A549 treated with CpdA at 1 μM for 4 hours (cell line): ENCODE measurements around the gene DECR2. TPM values are rescaled to one million over a fixed set of nuclear protein-coding genes. Genes with fewer than 3 reads are reported as not detected.

ENCODE experiments used
- total RNA-seq: library from RNA; stranded (reverse); fragments of 200-300 nt; extraction: Qiagen RNA extraction; gene quantifications from 5 replicates; pipeline ENCODE4 v1.2.3, GENCODE V29; 2022; ENCODE audit warnings: low read depth

The DECR2 gene
- total RNA-seq = 19.3 to 29.5 TPM (median 28.7 TPM) in 5 replicates

GRCh38 chr16:401468-402348 lies at the start of gene DECR2:
Gene DECR2, plus strand, starts transcription at chr16:401885. Its CDS starts 79 bp downstream, at chr16:401964.

GRCh38 chr16:352547-353403 lies 48.9 kb upstream of the DECR2 start, which contains the start of gene AXIN1:
Gene AXIN1, minus strand, starts transcription at chr16:352723. Its CDS starts 5,698 bp downstream, at chr16:347025.

GRCh38 chr16:370443-370842 lies 31.2 kb upstream of the DECR2 start, which contains the start of gene MRPL28:
Gene MRPL28, minus strand, starts transcription at chr16:370538. Its CDS starts 320 bp downstream, at chr16:370218.

GRCh38 chr16:381789-382717 lies 19.6 kb upstream of the DECR2 start, which contains the start of gene PGAP6:
Gene PGAP6, minus strand, starts transcription at chr16:381978. Its CDS starts 157 bp downstream, at chr16:381821.

GRCh38 chr16:397135-397661 lies 4.5 kb upstream of the DECR2 start, which contains the start of gene NME4:
Gene NME4, plus strand, starts transcription at chr16:397199. Its CDS starts 24 bp downstream, at chr16:397223.

GRCh38 chr16:425082-425718 lies 23.5 kb downstream of the DECR2 start, which contains the start of gene RAB11FIP3:
Gene RAB11FIP3, plus strand, starts transcription at chr16:425649. Its CDS starts 358 bp downstream, at chr16:426007.

Other genes starting within 250 kb of the DECR2 start
- gene HBZ, start 249.2 kb upstream of the DECR2 start, total RNA-seq = 0.13 TPM in 1 of 5 replicates, not detected in the others
- gene HBM, start 235.9 kb upstream of the DECR2 start, total RNA-seq = not detected in 5 replicates
- 0.27 to 0.53 TPM (median 0.40 TPM) in 3 of 5 replicates, not detected in the others for gene HBA2, start 229.0 kb upstream of the DECR2 start, total RNA-seq
- gene HBA1, start 225.2 kb upstream of the DECR2 start, total RNA-seq = 0.91 to 1.6 TPM (median 1.3 TPM) in 5 replicates
- gene HBQ1, start 221.4 kb upstream of the DECR2 start, total RNA-seq = 4.6 to 8.4 TPM (median 7.2 TPM) in 5 replicates
- gene LUC7L, start 172.4 kb upstream of the DECR2 start, total RNA-seq = 46.2 to 59.0 TPM (median 55.7 TPM) in 5 replicates
- gene FAM234A, start 167.1 kb upstream of the DECR2 start, total RNA-seq = 43.8 to 50.6 TPM (median 45.5 TPM) in 5 replicates
- gene RGS11, start 125.9 kb upstream of the DECR2 start, total RNA-seq = 3.7 to 5.5 TPM (median 4.1 TPM) in 5 replicates
- 1.8 to 3.8 TPM (median 2.5 TPM) in 5 replicates for gene ARHGDIG, start 121.3 kb upstream of the DECR2 start, total RNA-seq
- gene PDIA2, start 118.7 kb upstream of the DECR2 start, total RNA-seq = 0.23 to 0.89 TPM (median 0.57 TPM) in 4 of 5 replicates, not detected in the other
- gene AXIN1, start 49.2 kb upstream of the DECR2 start, total RNA-seq = 27.2 to 35.2 TPM (median 34.5 TPM) in 5 replicates
- gene MRPL28, start 31.3 kb upstream of the DECR2 start, total RNA-seq = 114 to 137 TPM (median 122 TPM) in 5 replicates
- gene PGAP6, start 19.9 kb upstream of the DECR2 start, total RNA-seq = 22.4 to 38.6 TPM (median 36.8 TPM) in 5 replicates
- 265 to 436 TPM (median 422 TPM) in 5 replicates for gene NME4, start 4.7 kb upstream of the DECR2 start, total RNA-seq
- 17.3 to 23.6 TPM (median 20.1 TPM) in 5 replicates for gene RAB11FIP3, start 23.8 kb downstream of the DECR2 start, total RNA-seq
- 45.7 to 81.9 TPM (median 75.8 TPM) in 5 replicates for gene CAPN15, start 125.8 kb downstream of the DECR2 start, total RNA-seq
- gene PRR35, start 158.5 kb downstream of the DECR2 start, total RNA-seq = 0.08 to 0.20 TPM (median 0.09 TPM) in 3 of 5 replicates, not detected in the others
- 0.12 to 0.23 TPM (median 0.21 TPM) in 5 replicates for gene NHLRC4, start 165.1 kb downstream of the DECR2 start, total RNA-seq
- gene PIGQ, start 168.1 kb downstream of the DECR2 start, total RNA-seq = 28.6 to 41.6 TPM (median 36.3 TPM) in 5 replicates
- gene RAB40C, start 188.2 kb downstream of the DECR2 start, total RNA-seq = 13.7 to 19.3 TPM (median 16.9 TPM) in 5 replicates
- 0.13 to 0.23 TPM (median 0.16 TPM) in 4 of 5 replicates, not detected in the other for gene WFIKKN1, start 229.1 kb downstream of the DECR2 start, total RNA-seq
- gene METTL26, start 234.4 kb downstream of the DECR2 start, total RNA-seq = 70.5 to 143 TPM (median 129 TPM) in 5 replicates
- 18.7 to 43.8 TPM (median 40.3 TPM) in 5 replicates for gene MCRIP2, start 239.9 kb downstream of the DECR2 start, total RNA-seq
- 16.8 to 31.5 TPM (median 24.8 TPM) in 5 replicates for gene WDR90, start 247.5 kb downstream of the DECR2 start, total RNA-seq